H1 (cell line): ENCODE measurements around the gene KIAA0040. TPM values are rescaled to one million over a fixed set of nuclear protein-coding genes. Genes with fewer than 3 reads are reported as not detected.

ENCODE experiments used
- TAF1 ChIP-seq: IDR thresholded peaks from 2 replicates; pipeline ENCODE4 v1.6.1; 2011; ENCODE audit warnings: mild to moderate bottlenecking, low read depth, low read length
- polyA plus RNA-seq, 7 experiments: library from polyadenylated mRNA; depleted of rRNA in 3 of 7; stranded (reverse) in 5 of 7; unstranded in 2 of 7; fragments of >200 nt in 5 of 7; fragments of 200-250 nt in 2 of 7; gene quantifications; 1 replicate in 5 of 7; 2 replicates in 1 of 7; 4 replicates in 1 of 7; pipeline versions ENCODE4 v1.2.1 to v1.2.3, GENCODE V29; 2011 to 2013; ENCODE audit warnings: missing spikeins in 2 of 7, mixed read lengths in 2 of 7
- total RNA-seq: library from RNA; stranded (reverse); fragmentation: NEBNext Ultra II Directional; extraction: Animal tissue kit (Norgen Biotek cat#: 25700); gene quantifications from 2 replicates; pipeline ENCODE4 v1.2.1, GENCODE V29; 2021

Gene KIAA0040
- total and polyA plus RNA-seq, 2 of the 8 experiments (the other 6 are each of a cell fraction or from before 2014, with no cell fraction given) = 11.0 to 14.1 TPM

- TF ChIP-seq TAF1 = no peak
- TF ChIP-seq, all 59 proteins: peak for 0
These were observed 3.6 kb downstream of the KIAA0040 start (continued) for GRCh38 chr1:175188936-175189335.
